CD14-positive monocyte (primary cell): ENCODE measurements around the gene SPTBN1. TPM values are rescaled to one million over a fixed set of nuclear protein-coding genes. Genes with fewer than 3 reads are reported as not detected.

Experiments
- DNase-seq, 3 donors: peaks; one replicate each; pipeline ENCODE4 v3.0.0-alpha.2; 2011 to 2022
- H2AFZ ChIP-seq: 2 replicates; pipeline ENCODE4 v1.6.0; 2012; ENCODE audit warnings: mild to moderate bottlenecking, low read depth, low read length, inconsistent platforms; ENCODE audit not compliant: insufficient read depth, poor library complexity, severe bottlenecking
- H3K27ac ChIP-seq, 2 donors: 1 replicate in 1 of 2; 2 replicates in 1 of 2; pipeline ENCODE4 v1.5.1; 2012 to 2013; ENCODE audit warnings: low read length in 2 of 2, control low read depth in 1 of 2, inconsistent platforms in 1 of 2, low read depth in 1 of 2, mild to moderate bottlenecking in 1 of 2
- H3K27me3 ChIP-seq, 2 donors: one replicate each; pipeline versions ENCODE4 v1.6.0 to v1.6.1; 2011 to 2013; ENCODE audit warnings: low read length in 2 of 2; ENCODE audit not compliant: control insufficient read depth in 2 of 2, insufficient read depth in 2 of 2
- H3K36me3 ChIP-seq, 2 donors: replicated peaks in 1 of 2; 1 replicate in 1 of 2; 2 replicates in 1 of 2; pipeline versions ENCODE4 v1.5.1 to v1.6.1; 2012 to 2013; ENCODE audit warnings: low read length in 2 of 2, control low read depth in 1 of 2, inconsistent platforms in 1 of 2, mild to moderate bottlenecking in 1 of 2; ENCODE audit not compliant: insufficient read depth in 2 of 2, control insufficient read depth in 1 of 2
- H3K4me1 ChIP-seq, 2 donors: 1 replicate in 1 of 2; 2 replicates in 1 of 2; pipeline versions ENCODE4 v1.5.1 to v1.6.1; 2012 to 2013; ENCODE audit warnings: low read length in 2 of 2, control low read depth in 1 of 2, inconsistent platforms in 1 of 2, mild to moderate bottlenecking in 1 of 2, moderate library complexity in 1 of 2; ENCODE audit not compliant: insufficient read depth in 2 of 2, control insufficient read depth in 1 of 2
- H3K4me2 ChIP-seq: replicated peaks from 2 replicates; pipeline ENCODE3; 2012; ENCODE audit warnings: low read length, moderate library complexity, mild to moderate bottlenecking; ENCODE audit not compliant: poor library complexity, severe bottlenecking; ENCODE audit errors: extremely low read depth
- H3K4me3 ChIP-seq, 3 experiments: fragments of 200-600 bp in 1 of 3; sonication (generic) in 1 of 3; replicated peaks in 1 of 3; 1 replicate in 2 of 3; 2 replicates in 1 of 3; pipeline ENCODE4 v1.5.1; 2011 to 2013; ENCODE audit warnings: low read length in 3 of 3, mild to moderate bottlenecking in 3 of 3, control low read depth in 2 of 3, low read depth in 2 of 3, inconsistent platforms in 1 of 3, moderate library complexity in 1 of 3
- H3K79me2 ChIP-seq: 2 replicates; pipeline ENCODE4 v1.6.0; 2012; ENCODE audit warnings: mild to moderate bottlenecking, control low read depth, inconsistent platforms, low read length, moderate library complexity; ENCODE audit not compliant: insufficient read depth
- H3K9ac ChIP-seq: 2 replicates; pipeline ENCODE4 v1.6.0; 2017; ENCODE audit warnings: low read length, mild to moderate bottlenecking; ENCODE audit not compliant: insufficient read depth, poor library complexity, severe bottlenecking
- H3K9me3 ChIP-seq, 2 donors: replicated peaks in 1 of 2; 1 replicate in 1 of 2; 2 replicates in 1 of 2; pipeline versions ENCODE4 v1.5.1 to v1.6.1; 2012 to 2013; ENCODE audit warnings: low read length in 2 of 2, control low read depth in 1 of 2; ENCODE audit not compliant: control insufficient read depth in 1 of 2, insufficient read depth in 1 of 2
- H4K20me1 ChIP-seq: 2 replicates; pipeline ENCODE4 v1.6.0; 2012; ENCODE audit warnings: mild to moderate bottlenecking, low read length, control low read depth, moderate library complexity; ENCODE audit not compliant: insufficient read depth
- H3K27ac Mint-ChIP-seq, 7 donors: one replicate each; pipeline ENCODE4 v1.8.0; 2020; ENCODE audit warnings: mild to moderate bottlenecking in 7 of 7, mixed read lengths in 7 of 7, moderate library complexity in 6 of 7, inconsistent platforms in 2 of 7
- H3K27me3 Mint-ChIP-seq, 3 donors: one replicate each; pipeline ENCODE4 v1.8.0; 2021 to 2022; ENCODE audit warnings: low read depth in 3 of 3, mild to moderate bottlenecking in 3 of 3, mixed read lengths in 3 of 3, moderate library complexity in 3 of 3, inconsistent platforms in 1 of 3
- H3K36me3 Mint-ChIP-seq, 2 donors: one replicate each; pipeline ENCODE4 v1.8.0; 2020; ENCODE audit warnings: mixed read lengths in 2 of 2, inconsistent platforms in 1 of 2, mild to moderate bottlenecking in 1 of 2
- H3K4me1 Mint-ChIP-seq: one replicate; pipeline ENCODE4 v1.8.0; 2020; ENCODE audit warnings: mild to moderate bottlenecking, mixed read lengths
- H3K4me3 Mint-ChIP-seq, 2 donors: one replicate each; pipeline ENCODE4 v1.8.0; 2020; ENCODE audit warnings: mild to moderate bottlenecking in 2 of 2, mixed read lengths in 2 of 2, moderate library complexity in 1 of 2
- H3K9me3 Mint-ChIP-seq, 7 donors: one replicate each; pipeline ENCODE4 v1.8.0; 2020 to 2022; ENCODE audit warnings: mixed read lengths in 7 of 7, mild to moderate bottlenecking in 6 of 7, moderate library complexity in 6 of 7, inconsistent platforms in 2 of 7
- CTCF ChIP-seq: fragments of 200-600 bp; IDR thresholded peaks from one replicate; pipeline ENCODE4 v1.8.0; 2022; ENCODE audit warnings: antibody characterized with exemption, mild to moderate bottlenecking
- WGBS: methylation state at CpG from one replicate; pipeline ENCODE4 v1.1.5; 2013; ENCODE audit warnings: missing lambda C conversion rate; ENCODE audit not compliant: insufficient coverage; 5-methylcytosine and 5-hydroxymethylcytosine counted together
- intact Hi-C, 2 donors: fragments of 100-400 bp; cut with micrococcal nuclease; formaldehyde crosslinking; loops; one replicate each; pipeline versions ENCODE4 v1.15.0 to v1.15.1; 2023
- polyA plus RNA-seq, 3 donors: library from polyadenylated mRNA; depleted of rRNA in 1 of 3; unstranded in 2 of 3; stranded (reverse) in 1 of 3; fragments of 300-500 nt in 2 of 3; fragments of >200 nt in 1 of 3; fragmentation: Illumina TruSeq in 2 of 3; gene quantifications; 1 replicate in 2 of 3; 2 replicates in 1 of 3; pipeline ENCODE4 v1.2.3, GENCODE V29; 2012 to 2021

SPTBN1 gene
- polyA plus RNA-seq, 3 donors, result 0.79 to 2.8 (median 1.7) TPM

- no peak for DNase-seq
- no peak for TF ChIP-seq CTCF
- Histone ChIP-seq H3K4me3 (no peak overlapping the region), H3K27ac (no peak overlapping the region), H3K4me2 (no peak overlapping the region), H3K9me3 (no peaks in the 10 kb centered on the region), H3K9ac (no peak overlapping the region), H2AFZ (no peak overlapping the region), H4K20me1 (no peaks in the 10 kb centered on the region), H3K4me1 (peaks cover 0 to 2% of the 10 kb centered on the region in 2 donors), H3K79me2 (no peaks in the 10 kb centered on the region), H3K27me3 (peaks cover 6 to 16% of the 10 kb centered on the region in 2 donors), H3K36me3 (no peaks in the 10 kb centered on the region)
- intact Hi-C loops, result no loop called here
- Mint-ChIP-seq H3K4me1 (peaks cover 7% of the 10 kb centered on the region), H3K36me3 (no peaks in the 10 kb centered on the region), H3K9me3 (peaks cover 0 to 4% (median 1%) of the 10 kb centered on the region in 7 donors), H3K4me3 (no peak overlapping the region), H3K27me3 (peaks cover 10 to 26% (median 11%) of the 10 kb centered on the region in 3 donors), H3K27ac (no peak overlapping the region)
- WGBS, result no CpG with 5 or more reads among the region's 1 CpG
These were observed 39.2 kb upstream of the SPTBN1 start for GRCh38 chr2:54416938-54417337.

GRCh38 chr2:54417577-54417976 is 38.5 kb upstream of the SPTBN1 start:
- H3K27ac ChIP-seq, result no peak overlapping the region
- intact Hi-C loops, result no loop called here
- H3K4me1 ChIP-seq, result peaks cover 0 to 2% of the 10 kb centered on the region in 2 donors

More at GRCh38 chr2:54417577-54417976, 38.5 kb upstream of the SPTBN1 start:
- Mint-ChIP-seq H3K27me3 (peaks cover 11 to 26% (median 12%) of the 10 kb centered on the region in 3 donors), H3K4me1 (peaks cover 9% of the 10 kb centered on the region), H3K36me3 (peaks cover 0 to 2% of the 10 kb centered on the region in 2 donors), H3K9me3 (peaks cover 3 to 10% (median 8%) of the 10 kb centered on the region in 7 donors), H3K27ac (no peak overlapping the region), H3K4me3 (no peak overlapping the region)
- DNase-seq, result no peak
- Histone ChIP-seq H3K36me3 (no peaks in the 10 kb centered on the region), H3K9ac (no peak overlapping the region), H3K4me3 (no peak overlapping the region), H3K9me3 (peaks cover 5 to 6% of the 10 kb centered on the region in 2 donors), H3K27me3 (peaks cover 6 to 18% of the 10 kb centered on the region in 2 donors), H2AFZ (no peak overlapping the region), H3K79me2 (no peaks in the 10 kb centered on the region), H4K20me1 (no peaks in the 10 kb centered on the region), H3K4me2 (no peak overlapping the region)
- WGBS, result no CpG with 5 or more reads among the region's 2 CpGs
- no peak for TF ChIP-seq CTCF
